Natural killer cell (primary cell): ENCODE measurements around the gene TRIM72. TPM values are rescaled to one million over a fixed set of nuclear protein-coding genes. Genes with fewer than 3 reads are reported as not detected.

Source experiments
- ATAC-seq, 3 donors: fragments of 150-1000 bp in 2 of 3; fragments of 200-7000 bp in 1 of 3; cut with Tn5 transposase; 1 replicate in 1 of 3; 2 replicates in 2 of 3; pipeline ENCODE4 v1.10.0; 2021; ENCODE audit warnings: mild to moderate bottlenecking in 2 of 3, moderate library complexity in 2 of 3
- DNase-seq, 2 donors: peaks; one replicate each; pipeline versions ENCODE4 v3.0.0 to v3.0.0-alpha.2; 2013 to 2021; ENCODE audit warnings: mixed read lengths in 1 of 2
- H3K27ac ChIP-seq: one replicate; pipeline ENCODE4 v1.5.1; 2013; ENCODE audit warnings: mild to moderate bottlenecking, low read length
- H3K27me3 ChIP-seq: one replicate; pipeline ENCODE4 v1.6.1; 2013; ENCODE audit warnings: low read length; ENCODE audit not compliant: control insufficient read depth, insufficient read depth
- H3K36me3 ChIP-seq: one replicate; pipeline ENCODE4 v1.6.1; 2013; ENCODE audit warnings: low read length; ENCODE audit not compliant: control insufficient read depth, insufficient read depth
- H3K4me1 ChIP-seq: one replicate; pipeline ENCODE4 v1.6.1; 2013; ENCODE audit warnings: low read length; ENCODE audit not compliant: control insufficient read depth, insufficient read depth
- H3K4me3 ChIP-seq: one replicate; pipeline ENCODE4 v1.5.1; 2013; ENCODE audit warnings: low read length
- H3K9me3 ChIP-seq: one replicate; pipeline ENCODE4 v1.6.1; 2013; ENCODE audit warnings: low read length; ENCODE audit not compliant: control insufficient read depth, insufficient read depth
- H3K27ac Mint-ChIP-seq, 2 donors: one replicate each; pipeline ENCODE4 v1.8.0; 2022; ENCODE audit warnings: mild to moderate bottlenecking in 2 of 2, mixed read lengths in 2 of 2, moderate library complexity in 1 of 2
- H3K27me3 Mint-ChIP-seq, 2 donors: one replicate each; pipeline ENCODE4 v1.8.0; 2022; ENCODE audit warnings: low read depth in 2 of 2, mixed read lengths in 2 of 2
- H3K36me3 Mint-ChIP-seq: one replicate; pipeline ENCODE4 v1.8.0; 2022; ENCODE audit warnings: mixed read lengths
- H3K4me1 Mint-ChIP-seq, 2 donors: one replicate each; pipeline ENCODE4 v1.8.0; 2022; ENCODE audit warnings: mixed read lengths in 2 of 2
- H3K4me3 Mint-ChIP-seq: one replicate; pipeline ENCODE4 v1.8.0; 2022; ENCODE audit warnings: mild to moderate bottlenecking, moderate library complexity, mixed read lengths
- H3K9me3 Mint-ChIP-seq, 2 donors: one replicate each; pipeline ENCODE4 v1.8.0; 2022; ENCODE audit warnings: mixed read lengths in 2 of 2
- WGBS: methylation state at CpG from one replicate; pipeline ENCODE4 v1.1.7; 2013; ENCODE audit warnings: missing lambda C conversion rate; ENCODE audit not compliant: insufficient coverage; 5-methylcytosine and 5-hydroxymethylcytosine counted together
- intact Hi-C: fragments of 100-400 bp; cut with micrococcal nuclease; formaldehyde crosslinking; loops from one replicate; pipeline ENCODE4 v1.14.2; 2022
- total RNA-seq, 4 donors: library from RNA; stranded (reverse); fragments of 120-200 nt in 1 of 4; gene quantifications; one replicate each; pipeline versions ENCODE4 v1.2.3 to v1.2.4, GENCODE V29; 2013 to 2022
- TF ChIP-seq, protein P1 (sequence below): fragments of 200-600 bp; IDR thresholded peaks from one replicate; pipeline ENCODE4 v1.8.0; 2022; ENCODE audit warnings: antibody characterized with exemption

The TRIM72 gene
- total RNA-seq, 3 donors from 2014 or later (not counting 1 experiment from before 2014, with no cell fraction given): 0.05 to 0.07 TPM; not detected in 1

- Mint-ChIP-seq H3K4me3 (peak overlapping the region; percentile 35), H3K9me3 (no peaks in the 10 kb centered on the region), H3K27me3 (no peaks in the 10 kb centered on the region), H3K27ac (no peak overlapping the region), H3K4me1 (peaks cover 45 to 59% of the 10 kb centered on the region in 2 donors), H3K36me3 (no peaks in the 10 kb centered on the region)
- H3K27ac ChIP-seq: no peak overlapping the region
- H3K36me3 ChIP-seq: no peaks in the 10 kb centered on the region
- ATAC-seq (no peak), DNase-seq (no peak)
- H3K27me3 ChIP-seq: no peaks in the 10 kb centered on the region
- no peak overlapping the region for H3K4me3 ChIP-seq
- H3K4me1 ChIP-seq: peaks cover 58% of the 10 kb centered on the region
- WGBS: 87% methylated on average over 3 of the region's 4 CpGs
- TF ChIP-seq, protein P1, sequence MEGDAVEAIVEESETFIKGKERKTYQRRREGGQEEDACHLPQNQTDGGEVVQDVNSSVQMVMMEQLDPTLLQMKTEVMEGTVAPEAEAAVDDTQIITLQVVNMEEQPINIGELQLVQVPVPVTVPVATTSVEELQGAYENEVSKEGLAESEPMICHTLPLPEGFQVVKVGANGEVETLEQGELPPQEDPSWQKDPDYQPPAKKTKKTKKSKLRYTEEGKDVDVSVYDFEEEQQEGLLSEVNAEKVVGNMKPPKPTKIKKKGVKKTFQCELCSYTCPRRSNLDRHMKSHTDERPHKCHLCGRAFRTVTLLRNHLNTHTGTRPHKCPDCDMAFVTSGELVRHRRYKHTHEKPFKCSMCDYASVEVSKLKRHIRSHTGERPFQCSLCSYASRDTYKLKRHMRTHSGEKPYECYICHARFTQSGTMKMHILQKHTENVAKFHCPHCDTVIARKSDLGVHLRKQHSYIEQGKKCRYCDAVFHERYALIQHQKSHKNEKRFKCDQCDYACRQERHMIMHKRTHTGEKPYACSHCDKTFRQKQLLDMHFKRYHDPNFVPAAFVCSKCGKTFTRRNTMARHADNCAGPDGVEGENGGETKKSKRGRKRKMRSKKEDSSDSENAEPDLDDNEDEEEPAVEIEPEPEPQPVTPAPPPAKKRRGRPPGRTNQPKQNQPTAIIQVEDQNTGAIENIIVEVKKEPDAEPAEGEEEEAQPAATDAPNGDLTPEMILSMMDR: no peak
- intact Hi-C loops: no loop called here
- H3K9me3 ChIP-seq: no peaks in the 10 kb centered on the region
Observed at GRCh38 chr16:31258366-31258765, 44.4 kb downstream of the TRIM72 start.

GRCh38 chr16:31260136-31260931, 46.4 kb downstream of the TRIM72 start:
- no peaks in the 10 kb centered on the region for H3K27me3 Mint-ChIP-seq
- H3K4me3 Mint-ChIP-seq: peak overlapping the region; percentile 99
- peak overlapping the region; percentile 84 to 91 for H3K27ac Mint-ChIP-seq
- DNase-seq: no peak
- Histone ChIP-seq H3K4me3 (peak overlapping the region; percentile 64), H3K4me1 (peaks cover 63% of the 10 kb centered on the region), H3K36me3 (peaks cover 2% of the 10 kb centered on the region), H3K27ac (peak overlapping the region; percentile 53), H3K9me3 (no peaks in the 10 kb centered on the region), H3K27me3 (no peaks in the 10 kb centered on the region)
- ATAC-seq: peak in 1 of 3 donors; percentile 33
- H3K36me3 Mint-ChIP-seq: no peaks in the 10 kb centered on the region
- H3K9me3 Mint-ChIP-seq: no peaks in the 10 kb centered on the region
- intact Hi-C loops: loop anchor here (5.0 kb wide), 2 partner anchors 73 to 182 kb away; partner anchors contain the start of gene ZNF843
- WGBS: 17% methylated on average over 10 of the region's 14 CpGs
- peaks cover 42 to 52% of the 10 kb centered on the region in 2 donors for H3K4me1 Mint-ChIP-seq
- TF ChIP-seq, protein P1: no peak

GRCh38 chr16:31262084-31262483, 48.2 kb downstream of the TRIM72 start:
- Mint-ChIP-seq H3K4me1 (peaks cover 54 to 65% of the 10 kb centered on the region in 2 donors), H3K36me3 (peaks cover 2% of the 10 kb centered on the region), H3K27ac (peak overlapping the region; percentile 84 to 91), H3K4me3 (peak overlapping the region; percentile 99), H3K27me3 (no peaks in the 10 kb centered on the region), H3K9me3 (no peaks in the 10 kb centered on the region)
- no peak for DNase-seq
- Histone ChIP-seq H3K4me1 (peaks cover 78% of the 10 kb centered on the region), H3K9me3 (no peaks in the 10 kb centered on the region), H3K4me3 (no peak overlapping the region), H3K27me3 (no peaks in the 10 kb centered on the region), H3K36me3 (peaks cover 16% of the 10 kb centered on the region), H3K27ac (peak overlapping the region; percentile 19)
- ATAC-seq: no peak
- TF ChIP-seq, protein P1: no peak
- intact Hi-C loops: loop anchor here (5.0 kb wide), 2 partner anchors 75 to 180 kb away; partner anchors contain the start of gene ZNF843
- WGBS: 76% methylated on average over 2 of the region's 3 CpGs
